Esophagus (tissue), 2 donors: Measurements from ENCODE around the gene ISG20. TPM values are rescaled to one million over a fixed set of nuclear protein-coding genes. Genes with fewer than 3 reads are reported as not detected.
A peak's percentile ranks its signal among the peaks of the same experiment; 100 is the strongest.

Source experiments
- H3K27ac ChIP-seq, 2 donors: one replicate each; pipeline ENCODE4 v1.5.1; 2013; ENCODE audit warnings: low read depth in 2 of 2, mild to moderate bottlenecking in 2 of 2, inconsistent platforms in 1 of 2, low read length in 1 of 2, moderate library complexity in 1 of 2
- H3K27me3 ChIP-seq, 2 donors: one replicate each; pipeline ENCODE4 v1.6.1; 2013; ENCODE audit warnings: low read length in 2 of 2, control low read depth in 1 of 2, mild to moderate bottlenecking in 1 of 2; ENCODE audit not compliant: insufficient read depth in 2 of 2, control insufficient read depth in 1 of 2
- H3K36me3 ChIP-seq, 2 donors: one replicate each; pipeline ENCODE4 v1.6.1; 2013; ENCODE audit warnings: low read length in 1 of 2; ENCODE audit not compliant: control insufficient read depth in 2 of 2, insufficient read depth in 2 of 2
- H3K4me1 ChIP-seq, 2 donors: one replicate each; pipeline ENCODE4 v1.6.1; 2013; ENCODE audit warnings: low read length in 1 of 2; ENCODE audit not compliant: control insufficient read depth in 2 of 2, insufficient read depth in 2 of 2
- H3K4me3 ChIP-seq, 2 donors: one replicate each; pipeline ENCODE4 v1.5.1; 2013; ENCODE audit warnings: low read length in 2 of 2, mild to moderate bottlenecking in 2 of 2, low read depth in 1 of 2, moderate library complexity in 1 of 2
- H3K9me3 ChIP-seq, 2 donors: one replicate each; pipeline ENCODE4 v1.6.1; 2013; ENCODE audit warnings: mild to moderate bottlenecking in 2 of 2, low read depth in 1 of 2, low read length in 1 of 2, moderate library complexity in 1 of 2; ENCODE audit not compliant: control insufficient read depth in 2 of 2, insufficient read depth in 1 of 2
- WGBS, 2 donors: extraction: QIAGEN DNeasy Blood & Tissue Kit; methylation state at CpG; one replicate each; pipeline ENCODE4 v1.1.7; 2013; 5-methylcytosine and 5-hydroxymethylcytosine counted together
- polyA plus RNA-seq, 2 donors: library from polyadenylated mRNA; stranded (reverse); fragments of 200-250 nt; gene quantifications; one replicate each; pipeline ENCODE4 v1.2.3, GENCODE V29; 2013
- donor health status: healthy with polysubstance abuse.
- donor health status: Bipolar disorder and iron deficiency.

ISG20 gene
- 10 to 100 TPM; 25.1 to 30.4 TPM for polyA plus RNA-seq

- Histone ChIP-seq H3K9me3 (no peaks in the 10 kb centered on the region), H3K4me3 (peak within 1 kb of the TSS; percentile 60 to 66), H3K27ac (peak within 1 kb of the TSS; percentile 94 to 98), H3K4me1 (peaks cover 3 to 19% of the 10 kb centered on the region in 2 donors), H3K36me3 (no peaks in the 10 kb centered on the region), H3K27me3 (no peaks in the 10 kb centered on the region)
- 1 to 6% methylated on average over 23 to 27 of the region's 27 CpGs for WGBS, 2 donors
Measured at GRCh38 chr15:88638626-88639372, at the start of gene ISG20. TSS of gene ISG20 (plus strand) at chr15:88639016. CDS start at chr15:88639367, 351 bp downstream.

GRCh38 chr15:88590759-88591158 is 48.1 kb upstream of the ISG20 start:
- Histone ChIP-seq H3K4me3 (no peak overlapping the region), H3K27ac (no peak overlapping the region), H3K36me3 (no peaks in the 10 kb centered on the region), H3K9me3 (no peaks in the 10 kb centered on the region), H3K4me1 (no peaks in the 10 kb centered on the region), H3K27me3 (no peaks in the 10 kb centered on the region)
- 76 to 88% methylated on average over 6 of the region's 6 CpGs for WGBS, 2 donors

DNA sequence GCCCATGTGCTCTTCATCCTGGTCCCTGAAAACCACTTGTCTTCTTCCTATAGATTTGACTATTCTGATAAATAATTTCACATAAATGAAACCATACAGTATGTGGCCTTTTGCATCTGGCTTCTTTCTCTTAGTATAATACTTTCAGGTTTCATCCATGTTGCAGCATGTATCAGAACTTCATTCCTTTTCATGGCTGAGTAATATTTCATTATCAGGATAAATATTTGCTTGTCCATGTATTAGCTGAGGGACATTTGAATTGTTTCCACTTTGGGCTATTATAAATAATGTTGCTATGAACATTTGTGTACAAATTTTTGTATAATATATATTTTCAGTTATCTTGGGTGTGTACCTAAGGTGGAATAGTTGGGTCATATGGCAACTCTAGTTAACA is 47.4 kb upstream of the ISG20 start:
- Histone ChIP-seq H3K36me3 (no peaks in the 10 kb centered on the region), H3K4me1 (no peaks in the 10 kb centered on the region), H3K9me3 (no peaks in the 10 kb centered on the region), H3K4me3 (no peak overlapping the region), H3K27ac (no peak overlapping the region), H3K27me3 (no peaks in the 10 kb centered on the region)

GRCh38 chr15:88603885-88604284 is 34.9 kb upstream of the ISG20 start:
- Histone ChIP-seq H3K4me1 (no peaks in the 10 kb centered on the region), H3K36me3 (no peaks in the 10 kb centered on the region), H3K9me3 (no peaks in the 10 kb centered on the region), H3K27ac (no peak overlapping the region), H3K4me3 (no peak overlapping the region), H3K27me3 (peaks cover 0 to 23% of the 10 kb centered on the region in 2 donors)
- 10 to 15% methylated on average over 14 of the region's 14 CpGs for WGBS, 2 donors

GRCh38 chr15:88604381-88605188 is 34.2 kb upstream of the ISG20 start:
- no peaks in the 10 kb centered on the region for H3K4me1 ChIP-seq
- 3% methylated on average over 46 of the region's 46 CpGs for WGBS, 2 donors
- peaks cover 0 to 23% of the 10 kb centered on the region in 2 donors for H3K27me3 ChIP-seq
- no peaks in the 10 kb centered on the region for H3K36me3 ChIP-seq
- H3K27ac ChIP-seq = no peak overlapping the region
- no peaks in the 10 kb centered on the region for H3K9me3 ChIP-seq
- H3K4me3 ChIP-seq = no peak overlapping the region

DNA sequence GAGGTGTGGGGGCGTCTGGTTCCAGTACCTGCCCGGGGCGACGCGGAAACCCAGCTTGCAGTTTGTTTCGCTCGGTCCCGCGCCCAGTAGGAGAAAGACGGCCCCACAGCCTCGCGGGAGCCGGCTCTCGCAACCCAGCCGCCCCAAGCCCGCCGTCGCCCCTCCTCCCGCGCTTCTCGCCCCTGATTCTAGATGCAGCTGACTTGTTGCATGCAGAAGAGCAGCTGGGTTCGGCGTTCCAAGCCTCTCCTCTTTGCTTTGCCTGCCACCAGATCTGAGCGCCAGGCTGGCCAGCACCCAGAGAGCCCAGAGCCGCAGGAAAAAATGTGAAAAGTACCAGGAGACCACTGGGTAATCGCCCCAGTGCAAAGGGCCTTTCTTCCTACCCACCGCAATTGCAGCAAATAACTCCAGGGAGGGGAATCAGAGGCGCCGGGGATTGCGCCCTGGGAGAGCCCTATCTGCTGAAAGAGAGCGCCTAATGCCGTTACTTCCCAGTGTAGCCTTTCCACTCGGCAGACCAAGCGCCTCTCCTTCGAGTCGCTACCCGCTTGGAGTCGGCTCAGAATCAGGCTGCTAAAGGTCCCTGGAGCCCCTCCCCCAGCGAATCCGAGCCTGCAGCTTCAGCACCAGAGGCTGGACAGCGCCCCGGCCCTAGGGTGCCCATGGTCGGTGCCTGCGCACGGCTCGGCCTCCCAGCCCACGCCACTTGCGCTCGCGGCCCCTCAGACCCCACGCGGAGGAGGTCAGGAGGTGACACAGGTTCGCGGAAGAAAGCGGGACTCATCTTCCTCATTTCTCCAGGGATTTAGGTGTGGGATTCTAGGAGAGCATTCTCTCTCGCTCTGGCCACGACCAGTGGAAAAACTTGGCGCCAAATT is 33.4 kb upstream of the ISG20 start:
- Histone ChIP-seq H3K4me1 (no peaks in the 10 kb centered on the region), H3K36me3 (no peaks in the 10 kb centered on the region), H3K27me3 (peaks cover 0 to 23% of the 10 kb centered on the region in 2 donors), H3K9me3 (no peaks in the 10 kb centered on the region), H3K4me3 (no peak overlapping the region), H3K27ac (no peak overlapping the region)
- 4 to 5% methylated on average over 58 of the region's 58 CpGs for WGBS, 2 donors

GRCh38 chr15:88606070-88606794 is 32.6 kb upstream of the ISG20 start:
- no peak overlapping the region for H3K4me3 ChIP-seq
- H3K27ac ChIP-seq = no peak overlapping the region
- H3K27me3 ChIP-seq = peaks cover 0 to 23% of the 10 kb centered on the region in 2 donors
- H3K9me3 ChIP-seq = no peaks in the 10 kb centered on the region
- 15 to 18% methylated on average over 26 of the region's 26 CpGs for WGBS, 2 donors
- no peaks in the 10 kb centered on the region for H3K4me1 ChIP-seq
- no peaks in the 10 kb centered on the region for H3K36me3 ChIP-seq

- H3K27me3 ChIP-seq = peaks cover 0 to 23% of the 10 kb centered on the region in 2 donors
- 76 to 84% methylated on average over 1 of the region's 1 CpG for WGBS, 2 donors
- no peaks in the 10 kb centered on the region for H3K9me3 ChIP-seq
- no peaks in the 10 kb centered on the region for H3K4me1 ChIP-seq
- no peak overlapping the region for H3K27ac ChIP-seq
- no peak overlapping the region for H3K4me3 ChIP-seq
- H3K36me3 ChIP-seq = no peaks in the 10 kb centered on the region
Measured at GRCh38 chr15:88607951-88608350, 30.9 kb upstream of the ISG20 start.
